Gastrocnemius medialis (tissue), 4 donors: ENCODE data around the gene SLC17A1. TPM values are rescaled to one million over a fixed set of nuclear protein-coding genes. Genes with fewer than 3 reads are reported as not detected.

Source experiments
- ATAC-seq, 2 donors: fragments of 150-250 bp; one replicate each; pipeline ENCODE4 v1.9.1; 2016
- DNase-seq, 2 donors: peaks; one replicate each; pipeline ENCODE4 v3.0.0-alpha.2; 2019
- H3K27ac ChIP-seq, 4 donors: fragments of 200-600 bp; sonication (generic); 1 replicate in 1 of 4; 2 replicates in 3 of 4; pipeline ENCODE4 v1.5.1; 2016 to 2018; ENCODE audit warnings: mild to moderate bottlenecking in 2 of 4, moderate library complexity in 1 of 4
- H3K27me3 ChIP-seq, 3 donors: fragments of 200-600 bp; sonication (generic) in 2 of 3; 1 replicate in 1 of 3; 2 replicates in 2 of 3; pipeline versions ENCODE4 v1.5.1 to v1.6.0; 2016 to 2019; ENCODE audit warnings: mild to moderate bottlenecking in 1 of 3, moderate library complexity in 1 of 3
- H3K36me3 ChIP-seq, 2 donors: fragments of 200-600 bp; sonication (generic) in 1 of 2; one replicate each; pipeline ENCODE4 v1.5.1; 2017 to 2018
- H3K4me1 ChIP-seq, 2 donors: fragments of 200-600 bp; sonication (generic) in 1 of 2; one replicate each; pipeline ENCODE4 v1.5.1; 2016 to 2017; ENCODE audit warnings: mild to moderate bottlenecking in 2 of 2
- H3K4me3 ChIP-seq, 4 donors: fragments of 200-600 bp; sonication (generic) in 3 of 4; 1 replicate in 1 of 4; 2 replicates in 3 of 4; pipeline ENCODE4 v1.5.1; 2016 to 2019; ENCODE audit warnings: mild to moderate bottlenecking in 2 of 4
- H3K9me3 ChIP-seq, 3 donors: fragments of 200-600 bp; sonication (generic) in 2 of 3; 1 replicate in 1 of 3; 2 replicates in 2 of 3; pipeline ENCODE4 v1.5.1; 2016 to 2019
- CTCF ChIP-seq, 5 experiments: fragments of 450-650 bp in 3 of 5; fragments of 200-600 bp in 2 of 5; sonication (generic) in 2 of 5; IDR thresholded peaks in 4 of 5; conservative IDR thresholded peaks in 1 of 5; 1 replicate in 4 of 5; 2 replicates in 1 of 5; pipeline ENCODE4 v1.5.1; 2016 to 2019; ENCODE audit warnings: antibody characterized with exemption in 5 of 5, mild to moderate bottlenecking in 3 of 5, moderate library complexity in 3 of 5
- POLR2A ChIP-seq, 2 donors: fragments of 450-650 bp; IDR thresholded peaks; one replicate each; pipeline ENCODE4 v1.6.1; 2017; ENCODE audit warnings: antibody characterized with exemption in 2 of 2, mild to moderate bottlenecking in 2 of 2, moderate library complexity in 2 of 2
- in situ Hi-C, 4 donors: fragments of 200-750 bp; cut with MboI; loops; one replicate each; pipeline versions ENCODE4 v1.15.0 to v1.8.0; 2017; ENCODE audit warnings: low sequenced_read_pairs in 4 of 4
- intact Hi-C: fragments of 100-400 bp; cut with DNase I; formaldehyde crosslinking; loops from one replicate; pipeline ENCODE4 v1.15.1; 2023; ENCODE audit warnings: low total_unique reads
- total RNA-seq, 4 donors: library from RNA; depleted of rRNA; stranded (reverse); fragments of >200 nt; gene quantifications; one replicate each; pipeline versions ENCODE4 v1.1.0 to v1.2.3, GENCODE V29; 2016

The SLC17A1 gene
- total RNA-seq, 4 donors from 2014 or later = not detected

- no peak for ATAC-seq
- in situ Hi-C loops = no loop called here
Observed at GRCh38 chr6:25868436-25869183, 36.8 kb upstream of the SLC17A1 start.

GRCh38 chr6:25866011-25866410, 34.2 kb upstream of the SLC17A1 start:
- H3K27me3 ChIP-seq = no peaks in the 10 kb centered on the region
- no peak overlapping the region for H3K27ac ChIP-seq
- no peaks in the 10 kb centered on the region for H3K9me3 ChIP-seq
- TF ChIP-seq POLR2A (IDR thresholded peaks at IDR 0.05) (no peak), CTCF (IDR thresholded peaks at IDR 0.05 in 4 of 5, conservative IDR thresholded peaks at IDR 0.05 in 1 of 5) (no peak)
- no peak overlapping the region for H3K4me3 ChIP-seq
- no peak for ATAC-seq
- no peak for DNase-seq
- in situ Hi-C loops = no loop called here
- H3K4me1 ChIP-seq = no peaks in the 10 kb centered on the region
- intact Hi-C loops = no loop called here
- no peaks in the 10 kb centered on the region for H3K36me3 ChIP-seq

More at GRCh38 chr6:25868436-25869183, 36.8 kb upstream of the SLC17A1 start:
- DNase-seq = no peak
- no peaks in the 10 kb centered on the region for H3K36me3 ChIP-seq
- no peaks in the 10 kb centered on the region for H3K9me3 ChIP-seq
- intact Hi-C loops = no loop called here
- no peaks in the 10 kb centered on the region for H3K27me3 ChIP-seq
- no peaks in the 10 kb centered on the region for H3K4me1 ChIP-seq
- TF ChIP-seq CTCF (IDR thresholded peaks at IDR 0.05 in 4 of 5, conservative IDR thresholded peaks at IDR 0.05 in 1 of 5) = no peak
- no peak for TF ChIP-seq POLR2A (IDR thresholded peaks at IDR 0.05)
- no peak overlapping the region for H3K4me3 ChIP-seq
- H3K27ac ChIP-seq = no peak overlapping the region

- intact Hi-C loops (no loop called here), in situ Hi-C loops (no loop called here)
- Histone ChIP-seq H3K27ac (no peak overlapping the region), H3K27me3 (no peaks in the 10 kb centered on the region), H3K9me3 (no peaks in the 10 kb centered on the region), H3K36me3 (no peaks in the 10 kb centered on the region), H3K4me3 (no peak overlapping the region), H3K4me1 (no peaks in the 10 kb centered on the region)
- no peak for TF ChIP-seq POLR2A (IDR thresholded peaks at IDR 0.05)
- no peak for DNase-seq
- ATAC-seq = no peak
Observed at GRCh38 chr6:25863360-25863759, 31.5 kb upstream of the SLC17A1 start.

GRCh38 chr6:25862199-25862598, 30.3 kb upstream of the SLC17A1 start:
- no peak for TF ChIP-seq CTCF (IDR thresholded peaks at IDR 0.05 in 4 of 5, conservative IDR thresholded peaks at IDR 0.05 in 1 of 5)
- TF ChIP-seq POLR2A (IDR thresholded peaks at IDR 0.05) = no peak
- in situ Hi-C loops = no loop called here

GRCh38 chr6:25852756-25853155, 20.9 kb upstream of the SLC17A1 start:
- intact Hi-C loops (no loop called here), in situ Hi-C loops (no loop called here)
- Histone ChIP-seq H3K9me3 (no peaks in the 10 kb centered on the region), H3K36me3 (no peaks in the 10 kb centered on the region), H3K27ac (no peak overlapping the region), H3K4me1 (no peaks in the 10 kb centered on the region), H3K27me3 (no peaks in the 10 kb centered on the region), H3K4me3 (no peak overlapping the region)
- DNase-seq = no peak
- TF ChIP-seq CTCF (IDR thresholded peaks at IDR 0.05 in 4 of 5, conservative IDR thresholded peaks at IDR 0.05 in 1 of 5) (no peak), POLR2A (IDR thresholded peaks at IDR 0.05) (no peak)
- ATAC-seq = no peak

More at GRCh38 chr6:25862199-25862598, 30.3 kb upstream of the SLC17A1 start:
- DNase-seq = no peak
- intact Hi-C loops = no loop called here
- H3K4me3 ChIP-seq = no peak overlapping the region
- ATAC-seq = no peak
- no peak overlapping the region for H3K27ac ChIP-seq
- H3K4me1 ChIP-seq = no peaks in the 10 kb centered on the region
- H3K9me3 ChIP-seq = no peaks in the 10 kb centered on the region
- H3K27me3 ChIP-seq = no peaks in the 10 kb centered on the region
- no peaks in the 10 kb centered on the region for H3K36me3 ChIP-seq
